IMR-90 (cell line): ENCODE measurements around the gene TSHZ3. TPM values are rescaled to one million over a fixed set of nuclear protein-coding genes. Genes with fewer than 3 reads are reported as not detected.

Experiments
- ATAC-seq: fragments of 200-7000 bp; cut with Tn5 transposase; 2 replicates; pipeline ENCODE4 v1.9.1; 2020; ENCODE audit warnings: low read depth, mild to moderate bottlenecking, moderate library complexity
- BruUV-seq: library from RNA; stranded (reverse); fragments of 400-500 nt; replicated peaks from 2 replicates; lab custom pipeline; 2021; lab: Mats Ljungman, UMichigan
- CTCF ChIA-PET: fragments of 300-600 bp; formaldehyde crosslinking; extraction: SDS; loops from one replicate; lab custom pipeline; 2021; ENCODE audit warnings: antibody characterized with exemption; lab: Yijun Ruan, JAX
- POLR2A ChIA-PET: fragments of 300-600 bp; sonication (Branson Sonifier 250); formaldehyde crosslinking; loops from one replicate; lab custom pipeline; 2022; ENCODE audit warnings: antibody characterized with exemption; ENCODE audit not compliant: unreplicated experiment; lab: Charles Lee
- DNase-seq: peaks from one replicate; pipeline ENCODE4 v3.0.0; 2013
- H2AFZ ChIP-seq: replicated peaks from 2 replicates; pipeline ENCODE3; 2013; ENCODE audit warnings: low read length, mild to moderate bottlenecking; ENCODE audit not compliant: poor library complexity
- H2AK5ac ChIP-seq: 2 replicates; pipeline ENCODE4 v1.6.1; 2013; ENCODE audit warnings: low read depth, low read length, inconsistent platforms
- H2AK9ac ChIP-seq: replicated peaks from 2 replicates; pipeline ENCODE3; 2013; ENCODE audit warnings: mild to moderate bottlenecking, low read depth, low read length, moderate library complexity; ENCODE audit not compliant: poor library complexity
- H2BK120ac ChIP-seq: 2 replicates; pipeline ENCODE4 v1.6.1; 2013; ENCODE audit warnings: low read depth, low read length, inconsistent platforms
- H2BK15ac ChIP-seq: 3 replicates; pipeline ENCODE4 v1.6.1; 2013; ENCODE audit warnings: low read depth, low read length, inconsistent platforms
- H2BK20ac ChIP-seq: 2 replicates; pipeline ENCODE4 v1.6.1; 2013; ENCODE audit warnings: low read depth, mild to moderate bottlenecking, inconsistent platforms, low read length, moderate library complexity
- H2BK5ac ChIP-seq: 2 replicates; pipeline ENCODE4 v1.6.1; 2013; ENCODE audit warnings: mild to moderate bottlenecking, low read depth, low read length, inconsistent platforms; ENCODE audit not compliant: poor library complexity, severe bottlenecking
- H3K14ac ChIP-seq: replicated peaks from 2 replicates; pipeline ENCODE4 v1.6.1; 2013; ENCODE audit warnings: low read depth, low read length, inconsistent platforms
- H3K18ac ChIP-seq: 2 replicates; pipeline ENCODE4 v1.6.1; 2013; ENCODE audit warnings: low read depth, low read length, control low read depth
- H3K23ac ChIP-seq: 2 replicates; pipeline ENCODE4 v1.6.1; 2013; ENCODE audit warnings: low read depth, low read length, inconsistent platforms
- H3K27ac ChIP-seq: 2 replicates; pipeline ENCODE4 v1.5.1; 2013; ENCODE audit warnings: mild to moderate bottlenecking, control low read depth, low read length; ENCODE audit not compliant: insufficient read depth
- H3K27me3 ChIP-seq: 2 replicates; pipeline ENCODE4 v1.6.1; 2013; ENCODE audit warnings: low read length; ENCODE audit not compliant: control insufficient read depth, insufficient read depth
- H3K36me3 ChIP-seq: 2 replicates; pipeline ENCODE4 v1.6.1; 2013; ENCODE audit warnings: low read length, mixed read lengths; ENCODE audit not compliant: control insufficient read depth, insufficient read depth
- H3K4ac ChIP-seq: 2 replicates; pipeline ENCODE4 v1.6.1; 2013; ENCODE audit warnings: low read depth, low read length, inconsistent platforms
- H3K4me1 ChIP-seq: 2 replicates; pipeline ENCODE4 v1.6.1; 2013; ENCODE audit warnings: low read length, mixed read lengths; ENCODE audit not compliant: control insufficient read depth, insufficient read depth
- H3K4me2 ChIP-seq: 2 replicates; pipeline ENCODE4 v1.6.1; 2013; ENCODE audit warnings: low read depth, mild to moderate bottlenecking, control low read depth, low read length, moderate library complexity
- H3K4me3 ChIP-seq: 2 replicates; pipeline ENCODE4 v1.5.1; 2013; ENCODE audit warnings: low read depth, mild to moderate bottlenecking, control low read depth, low read length, moderate library complexity; ENCODE audit not compliant: insufficient read depth
- H3K56ac ChIP-seq: 2 replicates; pipeline ENCODE4 v1.6.1; 2013; ENCODE audit warnings: low read length, inconsistent platforms; ENCODE audit not compliant: insufficient read depth; ENCODE audit errors: extremely low read depth
- H3K79me1 ChIP-seq, 2 experiments: 2 replicates each; pipeline ENCODE4 v1.6.1; 2013; ENCODE audit warnings: low read length in 2 of 2, inconsistent platforms in 1 of 2, low read depth in 1 of 2
- H3K9ac ChIP-seq: 2 replicates; pipeline ENCODE4 v1.6.1; 2013; ENCODE audit warnings: low read depth, low read length, control low read depth
- H3K9me1 ChIP-seq: 2 replicates; pipeline ENCODE4 v1.6.1; 2013; ENCODE audit warnings: low read length, inconsistent platforms; ENCODE audit not compliant: insufficient read depth
- H3K9me3 ChIP-seq: 2 replicates; pipeline ENCODE4 v1.6.1; 2013; ENCODE audit warnings: low read length; ENCODE audit not compliant: control insufficient read depth, insufficient read depth
- H4K20me1 ChIP-seq: 2 replicates; pipeline ENCODE4 v1.6.1; 2013; ENCODE audit warnings: low read length, inconsistent platforms; ENCODE audit not compliant: insufficient read depth
- H4K5ac ChIP-seq: 2 replicates; pipeline ENCODE4 v1.6.1; 2013; ENCODE audit warnings: mild to moderate bottlenecking, low read depth, low read length, control low read depth
- H4K8ac ChIP-seq, 2 experiments: 2 replicates each; pipeline ENCODE4 v1.6.1; 2013; ENCODE audit warnings: low read depth in 2 of 2, low read length in 2 of 2, control low read depth in 1 of 2, inconsistent platforms in 1 of 2
- H4K91ac ChIP-seq: 2 replicates; pipeline ENCODE4 v1.6.1; 2013; ENCODE audit warnings: low read depth, low read length, inconsistent platforms; ENCODE audit not compliant: insufficient read depth
- BHLHE40 ChIP-seq: fragments of 150-350 bp; IDR thresholded peaks from 2 replicates; pipeline ENCODE4 v1.6.1; 2016; ENCODE audit warnings: mild to moderate bottlenecking, low read depth, low read length
- CEBPB ChIP-seq: IDR thresholded peaks from 2 replicates; pipeline ENCODE4 v1.6.1; 2012; ENCODE audit warnings: low read depth, low read length, improper control_type of control experiment
- CHD1 ChIP-seq: IDR thresholded peaks from 2 replicates; pipeline ENCODE4 v1.6.1; 2012; ENCODE audit warnings: low read depth, low read length, improper control_type of control experiment
- ELK1 ChIP-seq: fragments of 150-350 bp; IDR thresholded peaks from 2 replicates; pipeline ENCODE4 v1.6.1; 2016; ENCODE audit warnings: low read depth, mild to moderate bottlenecking, low read length, moderate library complexity, borderline replicate concordance
- POLR2A ChIP-seq: IDR thresholded peaks from 2 replicates; pipeline ENCODE4 v1.6.1; 2012; ENCODE audit warnings: mild to moderate bottlenecking, low read depth, low read length
- RAD21 ChIP-seq: IDR thresholded peaks from 2 replicates; pipeline ENCODE4 v1.6.1; 2012; ENCODE audit warnings: low read length, improper control_type of control experiment
- RCOR1 ChIP-seq: IDR thresholded peaks from 2 replicates; pipeline ENCODE4 v1.6.1; 2012; ENCODE audit warnings: mild to moderate bottlenecking, low read length, improper control_type of control experiment; ENCODE audit not compliant: insufficient replicate concordance
- RFX5 ChIP-seq: IDR thresholded peaks from 2 replicates; pipeline ENCODE4 v1.8.0; 2012; ENCODE audit warnings: low read depth, mild to moderate bottlenecking, low read length, moderate library complexity
- WGBS, 2 experiments: methylation state at CpG; one replicate each; pipeline versions ENCODE4 v1.1.5 to v1.1.7; 2013; ENCODE audit warnings: missing lambda C conversion rate in 2 of 2; ENCODE audit not compliant: insufficient read length in 1 of 2; ENCODE audit errors: extremely low coverage in 2 of 2; 5-methylcytosine and 5-hydroxymethylcytosine counted together
- dilution Hi-C: fragments of 300-500 bp; cut with HindIII; formaldehyde crosslinking; loops from one replicate; pipeline ENCODE4 v1.14.3; 2018; ENCODE audit warnings: low sequenced_read_pairs; ENCODE audit not compliant: unreplicated experiment
- in situ Hi-C: fragments of 300-500 bp; cut with MboI; formaldehyde crosslinking; loops from 3 replicates; pipeline ENCODE4 v1.14.3; 2019; ENCODE audit warnings: low sequenced_read_pairs, inconsistent platforms, mixed read lengths
- intact Hi-C: fragments of 100-400 bp; cut with micrococcal nuclease; formaldehyde crosslinking; loops from 2 replicates; pipeline ENCODE4 v1.10.0; 2022
- polyA plus RNA-seq, 3 experiments: library from polyadenylated mRNA; depleted of rRNA; stranded (reverse); fragments of >200 nt; gene quantifications; 2 replicates each; pipeline ENCODE4 v1.2.3, GENCODE V29; 2012; ENCODE audit warnings: low replicate concordance in 1 of 3
- total RNA-seq: library from RNA; depleted of rRNA; stranded (reverse); fragments of >200 nt; gene quantifications from 2 replicates; pipeline ENCODE4 v1.2.3, GENCODE V29; 2012

Gene TSHZ3
- total and polyA plus RNA-seq, 2 of the 4 experiments (the other 2 are of a cell fraction), result 8.1 to 13.0 TPM

- no peak for TF ChIP-seq ELK1
- no peak for TF ChIP-seq CEBPB
- no peak for TF ChIP-seq BHLHE40
- TF ChIP-seq RCOR1, result no peak
- TF ChIP-seq CHD1, result no peak
- no peak for TF ChIP-seq RAD21
- no peak for TF ChIP-seq POLR2A
Observed at GRCh38 chr19:31397308-31397707, 48.1 kb upstream of the TSHZ3 start (continued).

- Histone ChIP-seq H2AK9ac (no peak overlapping the region), H4K20me1 (no peaks in the 10 kb centered on the region), H3K4me1 (no peaks in the 10 kb centered on the region), H3K18ac (no peak overlapping the region), H3K23ac (no peak overlapping the region), H4K8ac (no peak overlapping the region), H4K91ac (no peak overlapping the region), H2BK20ac (no peak overlapping the region), H3K27me3 (peaks cover 21% of the 10 kb centered on the region), H2BK15ac (no peak overlapping the region), H2AK5ac (no peak overlapping the region), H2BK5ac (no peak overlapping the region), H3K9me3 (no peaks in the 10 kb centered on the region), H3K4me2 (no peak overlapping the region), H2BK120ac (no peak overlapping the region), H2AFZ (no peak overlapping the region), H3K4me3 (no peak overlapping the region), H4K5ac (no peak overlapping the region), H3K27ac (no peak overlapping the region), H3K9ac (no peak overlapping the region), H3K14ac (no peak overlapping the region), H3K9me1 (no peaks in the 10 kb centered on the region), H3K56ac (no peak overlapping the region), H3K36me3 (no peaks in the 10 kb centered on the region), H3K79me1 (no peaks in the 10 kb centered on the region), H3K4ac (no peak overlapping the region)
- intact Hi-C loops, result no loop called here
- no TSS peak for BruUV-seq
- ATAC-seq (no peak), DNase-seq (no peak)
- in situ Hi-C loops, result no loop called here
- dilution Hi-C loops, result no loop called here
- TF ChIP-seq CEBPB (peak; percentile 68), RFX5 (no peak)
- ChIA-PET POLR2A (no interaction called here), CTCF (interaction anchor here (0.5 kb wide), 1 partner anchor 638 kb away, joined by 3 read pairs; no protein-coding TSS in a partner anchor)
- no CpG with 5 or more reads among the region's 5 CpGs for WGBS, 2 experiments
Observed at GRCh38 chr19:31392464-31392863, 43.2 kb upstream of the TSHZ3 start.
